Motor neuron (in vitro differentiated cells): Measurements from ENCODE around the gene ZNF622. TPM values are rescaled to one million over a fixed set of nuclear protein-coding genes. Genes with fewer than 3 reads are reported as not detected.
A peak's percentile ranks its signal among the peaks of the same experiment; 100 is the strongest.

Experiments used
- ATAC-seq, 8 experiments: fragments of 200-7000 bp; cut with Tn5 transposase; replicated peaks in 6 of 8; 2 replicates each; pipeline ENCODE4 v1.8.0; 2021; ENCODE audit warnings: mild to moderate bottlenecking in 8 of 8, moderate library complexity in 8 of 8
- H3K27ac ChIP-seq, 2 donors: fragments of 250-450 bp; sonication (Bioruptor Pico); 2 replicates each; pipeline ENCODE4 v1.9.0; 2021; ENCODE audit warnings: antibody characterized with exemption in 2 of 2, mild to moderate bottlenecking in 2 of 2, moderate library complexity in 1 of 2
- H3K4me1 ChIP-seq, 2 donors: fragments of 250-450 bp; sonication (Bioruptor Pico); replicated peaks in 1 of 2; 2 replicates each; pipeline ENCODE4 v1.6.1; 2021; ENCODE audit warnings: antibody characterized with exemption in 2 of 2, mild to moderate bottlenecking in 2 of 2, moderate library complexity in 1 of 2
- H3K4me3 ChIP-seq, 5 donors: fragments of 250-450 bp; sonication (Bioruptor Pico); 2 replicates each; pipeline ENCODE4 v1.9.0; 2021; ENCODE audit warnings: antibody characterized with exemption in 5 of 5, mild to moderate bottlenecking in 5 of 5, moderate library complexity in 4 of 5
- WGBS, 10 experiments: fragments of 450-650 bp; shearing (Covaris generic); methylation state at CpG; one replicate each; pipeline ENCODE4 v1.0.0; 2022; 5-methylcytosine and 5-hydroxymethylcytosine counted together
- in situ Hi-C, 9 experiments: fragments of 400-800 bp; cut with MboI; loops; one replicate each; pipeline ENCODE4 v1.15.0; 2021; ENCODE audit warnings: low sequenced_read_pairs in 9 of 9, low pct_unique_long_range_greater_than_20kb in 2 of 9; ENCODE audit not compliant: unreplicated experiment in 9 of 9
- total RNA-seq, 8 experiments: library from RNA; unstranded; fragments of 300-600 nt; gene quantifications; 2 replicates each; pipeline versions ENCODE4 v1.2.3 to v1.2.4, GENCODE V29; 2022

ZNF622 gene
- 10 to 100 TPM; 27.6 to 63.3 (median 53.9) TPM for total RNA-seq

GRCh38 chr5:16465544-16466432, at the start of gene ZNF622:
Gene ZNF622 (minus strand): TSS chr5:16465800. CDS start chr5:16465665, 135 bp downstream.
- ATAC-seq: peak; percentile 86 to 97 (median 96)
- peaks cover 16 to 40% of the 10 kb centered on the region in 2 donors for H3K4me1 ChIP-seq
- H3K4me3 ChIP-seq: peak within 1 kb of the TSS; percentile 69 to 75 (median 72)
- 0 to 1% (median 0%) methylated on average over 1 to 13 of the region's 75 CpGs; no CpG with 5 or more reads in 3 of the 10 experiments for WGBS, 10 experiments
- H3K27ac ChIP-seq: peak within 1 kb of the TSS; percentile 77 to 86
- in situ Hi-C loops: loop anchor here in 5 of 9 experiments (25.0 kb wide), 2 partner anchors 278 to 303 kb away; partner anchors contain the start of gene MARCHF11 (in 1 of the 5)

GRCh38 chr5:16510098-16510497, 44.5 kb upstream of the ZNF622 start:
- peak in 1 of 8 experiments; percentile 39 for ATAC-seq
- Histone ChIP-seq H3K27ac (no peak overlapping the region), H3K4me3 (no peak overlapping the region), H3K4me1 (no peaks in the 10 kb centered on the region)
- 49 to 100% (median 85%) methylated on average over 1 to 3 of the region's 3 CpGs; no CpG with 5 or more reads in 2 of the 10 experiments for WGBS, 10 experiments
- in situ Hi-C loops: no loop called here

- H3K4me1 ChIP-seq: no peaks in the 10 kb centered on the region
- no peak overlapping the region for H3K27ac ChIP-seq
- 15 to 100% (median 67%) methylated on average over 1 to 12 of the region's 15 CpGs for WGBS, 10 experiments
- in situ Hi-C loops: no loop called here
- H3K4me3 ChIP-seq: no peak overlapping the region
- ATAC-seq: peak in 6 of 8 experiments; percentile 37 to 88 (median 40)
Measured at GRCh38 chr5:16508730-16509531, 43.3 kb upstream of the ZNF622 start.

GRCh38 chr5:16507716-16508115, 42.1 kb upstream of the ZNF622 start:
- no peak overlapping the region for H3K27ac ChIP-seq
- no peaks in the 10 kb centered on the region for H3K4me1 ChIP-seq
- ATAC-seq: peak in 1 of 8 experiments; percentile 35
- in situ Hi-C loops: no loop called here
- no peak overlapping the region for H3K4me3 ChIP-seq

- H3K27ac ChIP-seq: no peak overlapping the region
- no peak overlapping the region for H3K4me3 ChIP-seq
- WGBS, 10 experiments: 56 to 83% (median 73%) methylated on average over 3 to 5 of the region's 6 CpGs; no CpG with 5 or more reads in 6 of the 10 experiments
- in situ Hi-C loops: no loop called here
- no peak for ATAC-seq
- no peaks in the 10 kb centered on the region for H3K4me1 ChIP-seq
Measured at GRCh38 chr5:16505904-16506303, 40.3 kb upstream of the ZNF622 start.

GRCh38 chr5:16505140-16505891, 39.7 kb upstream of the ZNF622 start:
- Histone ChIP-seq H3K27ac (no peak overlapping the region), H3K4me1 (no peaks in the 10 kb centered on the region), H3K4me3 (no peak overlapping the region)
- in situ Hi-C loops: no loop called here
- WGBS, 10 experiments: 68 to 100% (median 90%) methylated on average over 4 to 9 of the region's 17 CpGs; no CpG with 5 or more reads in 1 of the 10 experiments
- ATAC-seq: no peak

- Histone ChIP-seq H3K27ac (no peak overlapping the region), H3K4me1 (no peaks in the 10 kb centered on the region), H3K4me3 (no peak overlapping the region)
- WGBS, 10 experiments: 68 to 100% (median 93%) methylated on average over 1 to 9 of the region's 10 CpGs; no CpG with 5 or more reads in 2 of the 10 experiments
- no peak for ATAC-seq
- in situ Hi-C loops: no loop called here
Measured at GRCh38 chr5:16504571-16504970, 39.0 kb upstream of the ZNF622 start.

- no peak overlapping the region for H3K27ac ChIP-seq
- ATAC-seq: no peak
Measured at GRCh38 chr5:16502866-16503265, 37.3 kb upstream of the ZNF622 start.

GRCh38 chr5:16500024-16500423, 34.4 kb upstream of the ZNF622 start:
- Histone ChIP-seq H3K27ac (no peak overlapping the region), H3K4me1 (no peaks in the 10 kb centered on the region), H3K4me3 (no peak overlapping the region)
- in situ Hi-C loops: no loop called here
- 40 to 100% (median 81%) methylated on average over 1 to 5 of the region's 5 CpGs; no CpG with 5 or more reads in 2 of the 10 experiments for WGBS, 10 experiments
- no peak for ATAC-seq

More at GRCh38 chr5:16502866-16503265, 37.3 kb upstream of the ZNF622 start:
- in situ Hi-C loops: no loop called here
- no peak overlapping the region for H3K4me3 ChIP-seq
- 70 to 100% (median 92%) methylated on average over 1 to 3 of the region's 3 CpGs; no CpG with 5 or more reads in 1 of the 10 experiments for whole genome bisulfite sequencing, 10 experiments
- no peaks in the 10 kb centered on the region for H3K4me1 ChIP-seq

- in situ Hi-C loops: loop anchor here in 4 of 9 experiments (25.0 kb wide), 1 partner anchor 690 kb away; no protein-coding TSS in a partner anchor
- Histone ChIP-seq H3K27ac (no peak overlapping the region), H3K4me1 (no peaks in the 10 kb centered on the region), H3K4me3 (no peak overlapping the region)
- ATAC-seq: no peak
- 0 to 100% (median 78%) methylated on average over 1 to 2 of the region's 2 CpGs; no CpG with 5 or more reads in 3 of the 10 experiments for WGBS, 10 experiments
Measured at GRCh38 chr5:16497546-16497945, 31.9 kb upstream of the ZNF622 start.

- ATAC-seq: no peak
- WGBS, 10 experiments: 0 to 83% (median 57%) methylated on average over 1 of the region's 1 CpG; no CpG with 5 or more reads in 1 of the 10 experiments
- no peak overlapping the region for H3K27ac ChIP-seq
- in situ Hi-C loops: loop anchor here in 4 of 9 experiments (25.0 kb wide), 1 partner anchor 694 kb away; no protein-coding TSS in a partner anchor
- peaks cover 0 to 4% of the 10 kb centered on the region in 2 donors for H3K4me1 ChIP-seq
- H3K4me3 ChIP-seq: no peak overlapping the region
Measured at GRCh38 chr5:16493261-16493660, 27.7 kb upstream of the ZNF622 start.
